ENCODE data around the gene ADISSP. TPM values are rescaled to one million over a fixed set of nuclear protein-coding genes. Genes with fewer than 3 reads are reported as not detected.

ADISSP gene
- total and polyA plus RNA-seq, 2 of the 13 experiments (the other 11 are each of a cell fraction or from before 2014, with no cell fraction given), result 38.3 to 90.6 TPM

DNA sequence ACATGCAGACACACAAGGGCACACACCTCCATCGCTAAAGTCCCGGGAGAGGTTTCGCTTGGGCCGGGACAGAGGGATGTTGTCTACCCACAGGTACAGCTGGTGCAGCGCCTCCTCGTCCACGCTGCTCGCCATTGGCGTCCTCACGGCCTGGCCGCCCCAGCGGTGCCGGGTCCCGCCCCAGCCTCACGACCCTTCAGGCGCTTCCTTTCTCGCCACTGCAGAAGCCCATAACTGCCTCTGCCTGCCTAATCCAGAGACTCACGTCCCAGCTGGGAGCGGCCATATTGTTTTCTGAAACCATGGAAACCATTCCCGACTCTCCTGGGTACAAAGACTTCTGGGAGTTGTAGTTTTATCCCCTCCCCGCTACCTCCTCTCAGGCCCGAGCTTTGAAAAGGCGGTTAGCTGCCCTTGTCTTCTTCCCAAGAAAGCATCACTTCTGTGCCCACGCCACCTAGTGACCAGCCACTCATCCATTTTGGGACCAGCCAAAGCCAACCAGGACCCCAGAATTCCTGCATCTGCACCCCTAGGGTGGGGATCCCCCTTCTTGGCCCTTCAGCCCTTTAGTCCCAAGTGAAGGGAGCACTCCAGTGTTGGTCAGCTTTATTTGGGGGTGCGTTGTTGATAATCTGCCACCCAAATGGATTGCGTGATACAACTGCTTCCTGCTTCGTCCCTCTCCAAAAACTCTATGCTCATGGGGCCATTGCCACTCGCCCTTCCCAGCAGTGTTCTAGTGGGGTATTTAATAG is 13.8 kb upstream of the ADISSP start, which contains the start of gene SPEF1 (continued):
- TF ChIP-seq ZNF780A (CRISPR knock-in tag; IDR thresholded peaks at IDR 0.05) (no peak), IKZF4 (CRISPR knock-in tag; IDR thresholded peaks at IDR 0.05; ENCODE audit: borderline replicate concordance, low read depth, not compliant biosample characterization) (no peak), ZNF773 (CRISPR knock-in tag; IDR thresholded peaks at IDR 0.05; ENCODE audit: borderline replicate concordance) (no peak), TCF12 (IDR thresholded peaks at IDR 0.05) (no peak), TCF12 (CRISPR knock-in tag; IDR thresholded peaks at IDR 0.05) (no peak), ZNF550 (CRISPR knock-in tag; IDR thresholded peaks at IDR 0.05; ENCODE audit: borderline replicate concordance) (no peak), ZNF879 (CRISPR knock-in tag; IDR thresholded peaks at IDR 0.05) (no peak), FOXA1 (IDR thresholded peaks at IDR 0.05) (no peak), FOXA1 (CRISPR knock-in tag; IDR thresholded peaks at IDR 0.05) (no peak), SNAPC2 (CRISPR knock-in tag; IDR thresholded peaks at IDR 0.05) (no peak), MXD4 (CRISPR knock-in tag; IDR thresholded peaks at IDR 0.05) (peak; percentile 97), ZIK1 (CRISPR knock-in tag; IDR thresholded peaks at IDR 0.05; ENCODE audit: borderline replicate concordance, low read depth) (no peak), CTCF (CRISPR knock-in tag; IDR thresholded peaks at IDR 0.05) (peak; percentile 79), NRL (CRISPR knock-in tag; IDR thresholded peaks at IDR 0.05; ENCODE audit: borderline replicate concordance) (peak; percentile 77; the same call in 1 of the 2 replicates), ZNF225 (CRISPR knock-in tag; IDR thresholded peaks at IDR 0.05) (peak; percentile 49; the same call in 1 of the 2 replicates), DPF2 (CRISPR knock-in tag; IDR thresholded peaks at IDR 0.05; ENCODE audit: borderline replicate concordance, low read depth) (no peak)
- TF ChIP-seq, protein P1, sequence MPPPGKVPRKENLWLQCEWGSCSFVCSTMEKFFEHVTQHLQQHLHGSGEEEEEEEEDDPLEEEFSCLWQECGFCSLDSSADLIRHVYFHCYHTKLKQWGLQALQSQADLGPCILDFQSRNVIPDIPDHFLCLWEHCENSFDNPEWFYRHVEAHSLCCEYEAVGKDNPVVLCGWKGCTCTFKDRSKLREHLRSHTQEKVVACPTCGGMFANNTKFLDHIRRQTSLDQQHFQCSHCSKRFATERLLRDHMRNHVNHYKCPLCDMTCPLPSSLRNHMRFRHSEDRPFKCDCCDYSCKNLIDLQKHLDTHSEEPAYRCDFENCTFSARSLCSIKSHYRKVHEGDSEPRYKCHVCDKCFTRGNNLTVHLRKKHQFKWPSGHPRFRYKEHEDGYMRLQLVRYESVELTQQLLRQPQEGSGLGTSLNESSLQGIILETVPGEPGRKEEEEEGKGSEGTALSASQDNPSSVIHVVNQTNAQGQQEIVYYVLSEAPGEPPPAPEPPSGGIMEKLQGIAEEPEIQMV (CRISPR knock-in tag; IDR thresholded peaks at IDR 0.05; ENCODE audit: low read depth), result no peak
- TF ChIP-seq, protein P2, sequence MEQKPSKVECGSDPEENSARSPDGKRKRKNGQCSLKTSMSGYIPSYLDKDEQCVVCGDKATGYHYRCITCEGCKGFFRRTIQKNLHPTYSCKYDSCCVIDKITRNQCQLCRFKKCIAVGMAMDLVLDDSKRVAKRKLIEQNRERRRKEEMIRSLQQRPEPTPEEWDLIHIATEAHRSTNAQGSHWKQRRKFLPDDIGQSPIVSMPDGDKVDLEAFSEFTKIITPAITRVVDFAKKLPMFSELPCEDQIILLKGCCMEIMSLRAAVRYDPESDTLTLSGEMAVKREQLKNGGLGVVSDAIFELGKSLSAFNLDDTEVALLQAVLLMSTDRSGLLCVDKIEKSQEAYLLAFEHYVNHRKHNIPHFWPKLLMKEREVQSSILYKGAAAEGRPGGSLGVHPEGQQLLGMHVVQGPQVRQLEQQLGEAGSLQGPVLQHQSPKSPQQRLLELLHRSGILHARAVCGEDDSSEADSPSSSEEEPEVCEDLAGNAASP (CRISPR knock-in tag; IDR thresholded peaks at IDR 0.05; ENCODE audit: borderline replicate concordance), result no peak
- TF ChIP-seq, protein P3, sequence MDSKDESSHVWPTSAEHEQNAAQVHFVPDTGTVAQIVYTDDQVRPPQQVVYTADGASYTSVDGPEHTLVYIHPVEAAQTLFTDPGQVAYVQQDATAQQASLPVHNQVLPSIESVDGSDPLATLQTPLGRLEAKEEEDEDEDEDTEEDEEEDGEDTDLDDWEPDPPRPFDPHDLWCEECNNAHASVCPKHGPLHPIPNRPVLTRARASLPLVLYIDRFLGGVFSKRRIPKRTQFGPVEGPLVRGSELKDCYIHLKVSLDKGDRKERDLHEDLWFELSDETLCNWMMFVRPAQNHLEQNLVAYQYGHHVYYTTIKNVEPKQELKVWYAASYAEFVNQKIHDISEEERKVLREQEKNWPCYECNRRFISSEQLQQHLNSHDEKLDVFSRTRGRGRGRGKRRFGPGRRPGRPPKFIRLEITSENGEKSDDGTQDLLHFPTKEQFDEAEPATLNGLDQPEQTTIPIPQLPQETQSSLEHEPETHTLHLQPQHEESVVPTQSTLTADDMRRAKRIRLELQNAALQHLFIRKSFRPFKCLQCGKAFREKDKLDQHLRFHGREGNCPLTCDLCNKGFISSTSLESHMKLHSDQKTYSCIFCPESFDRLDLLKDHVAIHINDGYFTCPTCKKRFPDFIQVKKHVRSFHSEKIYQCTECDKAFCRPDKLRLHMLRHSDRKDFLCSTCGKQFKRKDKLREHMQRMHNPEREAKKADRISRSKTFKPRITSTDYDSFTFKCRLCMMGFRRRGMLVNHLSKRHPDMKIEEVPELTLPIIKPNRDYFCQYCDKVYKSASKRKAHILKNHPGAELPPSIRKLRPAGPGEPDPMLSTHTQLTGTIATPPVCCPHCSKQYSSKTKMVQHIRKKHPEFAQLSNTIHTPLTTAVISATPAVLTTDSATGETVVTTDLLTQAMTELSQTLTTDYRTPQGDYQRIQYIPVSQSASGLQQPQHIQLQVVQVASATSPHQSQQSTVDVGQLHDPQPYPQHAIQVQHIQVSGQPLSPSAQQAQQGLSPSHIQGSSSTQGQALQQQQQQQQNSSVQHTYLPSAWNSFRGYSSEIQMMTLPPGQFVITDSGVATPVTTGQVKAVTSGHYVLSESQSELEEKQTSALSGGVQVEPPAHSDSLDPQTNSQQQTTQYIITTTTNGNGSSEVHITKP (CRISPR knock-in tag; IDR thresholded peaks at IDR 0.05; ENCODE audit: low read depth), result no peak

Data from HepG2 (cell line).